GM03348 (cell line): ENCODE data around the gene TCEA2.
A peak's percentile ranks its signal among the peaks of the same experiment; 100 is the strongest.

Experiments
- DNase-seq: peaks from one replicate; pipeline ENCODE4 v3.0.0; 2012; ENCODE audit warnings: low spot score

The TCEA2 gene

DNA sequence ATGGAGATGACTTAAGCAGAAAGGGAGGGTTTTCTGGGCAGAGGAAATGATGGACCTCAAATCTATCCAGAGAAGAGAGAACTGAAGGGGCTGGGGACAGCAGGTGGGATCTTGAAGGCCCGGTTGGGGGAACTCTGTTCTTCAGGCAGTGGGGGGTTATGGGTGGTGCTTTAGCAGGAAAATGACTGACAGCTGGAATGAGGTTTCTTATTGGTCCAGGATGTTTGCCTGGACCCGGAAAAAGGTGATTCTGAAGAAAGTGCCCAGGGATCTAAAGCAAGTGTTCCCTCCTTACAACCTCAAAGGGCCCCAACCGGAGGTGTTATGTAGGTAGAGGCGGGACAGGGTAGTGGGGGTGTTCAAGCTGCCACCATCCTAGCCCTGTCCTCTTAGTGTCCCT, 32.5 kb downstream of the TCEA2 start:
- no peak for DNase-seq

GRCh38 chr20:64095927-64096326, 32.9 kb downstream of the TCEA2 start:
- DNase-seq, result no peak

- no peak for DNase-seq
Measured at GRCh38 chr20:64096535-64096934, 33.5 kb downstream of the TCEA2 start.

DNA sequence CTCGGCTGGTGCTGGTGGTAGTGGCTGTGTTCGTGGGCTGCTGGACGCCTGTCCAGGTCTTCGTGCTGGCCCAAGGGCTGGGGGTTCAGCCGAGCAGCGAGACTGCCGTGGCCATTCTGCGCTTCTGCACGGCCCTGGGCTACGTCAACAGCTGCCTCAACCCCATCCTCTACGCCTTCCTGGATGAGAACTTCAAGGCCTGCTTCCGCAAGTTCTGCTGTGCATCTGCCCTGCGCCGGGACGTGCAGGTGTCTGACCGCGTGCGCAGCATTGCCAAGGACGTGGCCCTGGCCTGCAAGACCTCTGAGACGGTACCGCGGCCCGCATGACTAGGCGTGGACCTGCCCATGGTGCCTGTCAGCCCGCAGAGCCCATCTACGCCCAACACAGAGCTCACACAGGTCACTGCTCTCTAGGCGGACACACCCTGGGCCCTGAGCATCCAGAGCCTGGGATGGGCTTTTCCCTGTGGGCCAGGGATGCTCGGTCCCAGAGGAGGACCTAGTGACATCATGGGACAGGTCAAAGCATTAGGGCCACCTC, 35.5 kb downstream of the TCEA2 start:
- DNase-seq, result no peak

DNA sequence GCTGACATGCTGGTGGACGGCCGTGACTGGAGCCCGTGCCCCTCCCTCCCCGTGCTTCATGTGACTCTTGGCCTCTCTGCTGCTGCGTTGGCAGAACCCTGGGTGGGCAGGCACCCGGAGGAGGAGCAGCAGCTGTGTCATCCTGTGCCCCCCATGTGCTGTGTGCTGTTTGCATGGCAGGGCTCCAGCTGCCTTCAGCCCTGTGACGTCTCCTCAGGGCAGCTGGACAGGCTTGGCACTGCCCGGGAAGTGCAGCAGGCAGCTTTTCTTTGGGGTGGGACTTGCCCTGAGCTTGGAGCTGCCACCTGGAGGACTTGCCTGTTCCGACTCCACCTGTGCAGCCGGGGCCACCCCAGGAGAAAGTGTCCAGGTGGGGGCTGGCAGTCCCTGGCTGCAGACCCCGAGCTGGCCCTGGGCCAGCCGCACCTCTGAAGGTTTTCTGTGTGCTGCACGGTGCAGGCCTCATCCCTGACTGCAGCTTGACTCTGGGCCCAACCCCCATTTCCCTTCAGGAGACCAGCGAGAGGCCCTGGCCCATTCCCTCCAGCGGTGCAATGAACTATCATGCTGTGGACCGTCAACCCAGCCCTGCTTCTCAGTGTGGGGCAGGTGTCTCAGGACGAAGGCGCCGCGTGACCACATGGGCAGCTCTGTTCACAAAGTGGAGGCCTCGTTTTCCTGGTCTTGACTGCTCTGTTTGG, 36.2 kb downstream of the TCEA2 start:
- no peak for DNase-seq

DNA sequence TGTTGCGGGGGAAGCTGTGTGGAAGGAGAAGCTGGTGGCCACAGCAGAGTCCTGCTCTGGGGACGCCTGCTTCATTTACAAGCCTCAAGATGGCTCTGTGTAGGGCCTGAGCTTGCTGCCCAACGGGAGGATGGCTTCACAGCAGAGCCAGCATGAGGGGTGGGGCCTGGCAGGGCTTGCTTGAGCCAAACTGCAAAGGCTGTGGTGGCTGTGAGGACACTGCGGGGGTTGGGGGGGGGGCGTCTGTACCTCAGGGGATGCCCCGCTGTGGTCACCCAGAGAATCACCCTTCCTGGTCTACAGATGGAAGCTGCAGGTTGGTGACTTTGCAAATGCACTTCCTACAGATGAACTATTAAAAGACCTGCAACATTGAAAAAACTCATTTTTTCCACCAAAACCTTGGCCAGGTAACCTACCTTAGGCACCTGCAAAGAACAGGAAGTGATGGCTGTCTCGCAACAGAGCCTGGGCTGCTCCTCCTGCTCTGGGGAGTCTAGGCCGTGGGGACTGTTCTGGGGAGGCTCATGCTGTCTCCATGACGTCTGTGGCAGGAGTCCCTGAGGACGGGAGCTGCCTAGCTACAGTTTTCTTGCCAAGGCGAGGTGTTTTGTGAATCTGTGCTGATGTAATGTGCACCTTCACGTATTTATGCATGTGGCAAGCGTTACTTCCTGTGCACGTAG, 37.0 kb downstream of the TCEA2 start:
- DNase-seq, result no peak

DNA sequence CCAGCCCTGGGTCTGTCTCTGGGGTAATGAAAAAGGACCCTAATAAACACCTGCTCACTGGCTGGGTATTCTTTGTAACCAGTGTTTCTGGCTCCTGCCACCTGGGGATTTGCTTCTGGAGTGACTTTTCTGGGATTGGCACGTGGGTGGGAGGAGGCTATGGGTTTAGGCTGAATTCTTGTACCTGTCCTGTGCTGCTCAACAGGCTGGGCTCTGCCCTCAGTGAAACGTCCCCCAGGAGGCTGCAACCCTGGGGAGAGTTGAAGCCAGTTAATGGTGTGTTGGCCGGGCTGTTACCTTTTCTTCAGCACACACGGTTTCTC, 37.5 kb downstream of the TCEA2 start:
- no peak for DNase-seq

DNA sequence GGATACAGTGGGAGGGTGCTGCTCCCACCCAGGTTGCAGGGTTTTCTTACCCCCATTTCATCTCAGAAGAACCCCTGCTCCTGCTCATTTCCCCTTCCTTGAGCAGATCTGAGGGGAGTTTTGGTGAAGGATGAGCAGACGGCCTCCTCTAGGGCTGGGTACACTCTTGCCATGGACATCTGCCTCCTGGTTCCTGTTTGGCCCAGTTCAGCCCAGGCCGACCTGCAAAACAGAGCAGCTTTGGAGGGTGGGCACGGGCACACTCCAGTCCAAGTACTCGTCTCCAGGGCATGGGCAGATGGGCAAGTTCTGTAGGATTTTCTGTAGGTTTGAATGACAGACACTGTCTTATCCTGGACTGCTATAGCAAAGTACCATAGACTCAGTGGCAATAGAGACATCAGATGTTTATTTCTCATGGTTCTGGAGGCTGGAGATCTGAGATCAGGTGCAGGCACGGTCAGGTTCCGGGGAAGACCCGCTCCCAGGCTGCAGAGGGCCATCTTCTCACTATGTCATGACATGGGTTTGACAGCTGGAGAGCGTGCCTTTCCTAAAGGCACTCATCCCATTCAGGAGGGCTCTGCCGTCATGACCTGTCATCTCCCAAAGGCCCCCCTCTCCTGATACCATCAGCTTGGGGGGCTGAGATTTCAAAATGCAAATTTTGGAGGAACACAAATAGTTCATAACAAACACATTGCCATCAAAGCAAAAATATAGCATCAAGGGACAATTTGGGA, 38.1 kb downstream of the TCEA2 start:
- DNase-seq, result no peak

GRCh38 chr20:64101731-64102621, 39.0 kb downstream of the TCEA2 start:
- peak; percentile 70 for DNase-seq

- no peak for DNase-seq
Measured at GRCh38 chr20:64102647-64103354, 39.8 kb downstream of the TCEA2 start.

DNA sequence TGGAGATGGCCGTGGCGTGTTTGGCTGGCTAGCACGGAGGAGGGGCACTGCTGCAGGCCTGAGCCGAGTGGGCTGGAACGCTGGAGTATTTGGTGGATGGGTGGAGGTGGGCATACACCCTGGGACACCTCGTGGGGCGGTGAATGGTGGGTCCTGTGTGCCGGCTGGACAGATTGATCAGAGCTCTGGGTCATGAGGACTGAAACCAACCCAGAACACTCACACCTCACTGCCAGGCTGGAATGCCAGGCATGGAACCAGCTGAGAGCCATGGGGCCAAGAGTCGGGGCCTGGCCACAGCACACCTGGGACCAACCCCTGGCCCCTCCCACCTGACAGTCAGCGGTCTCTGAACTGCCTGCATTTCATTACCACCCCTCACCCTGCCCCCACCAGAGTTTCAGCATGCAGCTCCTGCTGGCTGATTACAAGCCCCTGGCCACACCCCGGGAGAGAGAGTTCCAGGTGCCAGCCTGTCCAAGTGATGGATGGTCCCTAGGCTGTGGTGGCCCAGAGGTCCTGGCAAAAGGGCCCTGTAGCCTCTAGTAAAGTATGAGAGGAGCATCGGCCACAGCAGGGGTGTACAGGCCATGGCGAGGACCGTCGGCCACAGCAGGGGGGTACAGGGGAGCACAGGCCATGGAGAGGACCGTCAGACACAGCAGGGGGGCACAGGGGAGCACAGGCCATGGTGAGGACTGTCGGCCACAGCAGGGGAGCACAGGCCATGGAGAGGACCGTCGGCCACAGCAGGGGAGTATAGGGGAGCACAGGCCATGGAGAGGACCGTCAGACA, 41.1 kb downstream of the TCEA2 start:
- no peak for DNase-seq

DNA sequence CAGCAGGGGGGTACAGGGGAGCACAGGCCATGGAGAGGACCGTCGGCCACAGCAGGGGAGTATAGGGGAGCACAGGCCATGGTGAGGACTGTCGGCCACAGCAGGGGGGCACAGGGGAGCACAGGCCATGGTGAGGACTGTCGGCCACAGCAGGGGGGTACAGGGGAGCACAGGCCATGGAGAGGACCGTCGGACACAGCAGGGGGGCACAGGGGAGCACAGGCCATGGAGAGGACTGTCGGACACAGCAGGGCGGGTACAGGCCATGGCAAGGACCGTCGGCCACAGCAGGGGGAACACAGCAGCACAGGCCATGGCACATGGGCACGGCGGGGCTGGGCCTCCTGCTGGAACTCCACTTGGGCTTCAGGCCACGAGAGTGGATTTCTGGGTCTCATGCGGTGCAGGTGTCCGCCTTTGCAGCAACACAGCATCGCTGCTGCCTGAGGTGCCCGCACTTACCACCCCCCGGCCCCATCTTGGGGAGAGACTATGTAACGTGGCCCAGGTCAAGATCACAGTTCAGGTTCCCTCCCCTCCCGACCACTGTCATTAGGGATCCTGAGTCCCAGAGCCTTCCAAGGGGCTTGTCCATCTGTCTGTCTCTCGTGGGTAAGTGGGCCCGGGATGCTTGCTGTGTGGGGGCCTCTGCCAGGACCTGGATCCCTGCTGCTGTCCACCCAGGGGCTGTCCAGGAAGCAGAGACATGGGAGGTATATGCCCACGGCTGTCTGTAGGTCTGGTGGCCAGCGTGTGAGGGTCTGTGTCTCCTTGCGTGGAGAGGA, 41.9 kb downstream of the TCEA2 start:
- no peak for DNase-seq

- DNase-seq, result no peak
Measured at GRCh38 chr20:64105846-64106434, 42.9 kb downstream of the TCEA2 start.

- no peak for DNase-seq
Measured at GRCh38 chr20:64106435-64106961, 43.5 kb downstream of the TCEA2 start.

GRCh38 chr20:64106981-64107735, 44.2 kb downstream of the TCEA2 start, which contains the start of gene NPBWR2:
Gene NPBWR2, minus strand, starts transcription at chr20:64107565. Its CDS starts 734 bp downstream, at chr20:64106831.
- no peak for DNase-seq

GRCh38 chr20:64107736-64108457, 44.9 kb downstream of the TCEA2 start:
- no peak for DNase-seq
